GM12878 (cell line): ENCODE measurements around the gene MNT. TPM values are rescaled to one million over a fixed set of nuclear protein-coding genes. Genes with fewer than 3 reads are reported as not detected.
A peak's percentile ranks its signal among the peaks of the same experiment; 100 is the strongest.

Experiments used
- BMI1 ChIP-seq: fragments of 450-650 bp; IDR thresholded peaks from 2 replicates; pipeline ENCODE4 v1.6.1; 2016; ENCODE audit warnings: mild to moderate bottlenecking, moderate library complexity, borderline replicate concordance
- CEBPB ChIP-seq, 2 experiments: fragments of 150-350 bp in 1 of 2; IDR thresholded peaks; 2 replicates each; pipeline ENCODE4 v1.6.1; 2012 to 2014; ENCODE audit warnings: low read depth in 2 of 2, low read length in 2 of 2, borderline replicate concordance in 1 of 2, inconsistent platforms in 1 of 2
- CHD2 ChIP-seq: IDR thresholded peaks from 2 replicates; pipeline ENCODE4 v1.6.1; 2011; ENCODE audit warnings: low read depth, low read length, improper control_type of control experiment, borderline replicate concordance
- EP300 ChIP-seq, 2 experiments: fragments of 150-350 bp in 1 of 2; IDR thresholded peaks; 2 replicates each; pipeline ENCODE4 v1.6.1; 2011 to 2012; ENCODE audit warnings: low read depth in 2 of 2, low read length in 2 of 2, borderline replicate concordance in 1 of 2, improper control_type of control experiment in 1 of 2, inconsistent platforms in 1 of 2; ENCODE audit not compliant: control insufficient read depth in 1 of 2
- GABPA ChIP-seq: IDR thresholded peaks from 2 replicates; pipeline ENCODE4 v1.6.1; 2014; ENCODE audit warnings: antibody characterized with exemption, low read depth, mild to moderate bottlenecking, inconsistent platforms
- GATAD2B ChIP-seq: fragments of 450-650 bp; conservative IDR thresholded peaks from 2 replicates; pipeline ENCODE4 v1.6.1; 2017; ENCODE audit warnings: low read depth, mild to moderate bottlenecking, moderate library complexity
- KAT2A ChIP-seq: conservative IDR thresholded peaks from 2 replicates; pipeline ENCODE4 v1.6.1; 2011; ENCODE audit warnings: low read depth, low read length; ENCODE audit not compliant: control insufficient read depth
- NR2C2 ChIP-seq: IDR thresholded peaks from 2 replicates; pipeline ENCODE4 v1.6.1; 2011; ENCODE audit warnings: borderline replicate concordance, low read depth; ENCODE audit not compliant: control insufficient read depth, insufficient read length
- NR2F1 ChIP-seq: fragments of 450-650 bp; conservative IDR thresholded peaks from 2 replicates; pipeline ENCODE4 v1.6.1; 2017; ENCODE audit warnings: mild to moderate bottlenecking
- NRF1 ChIP-seq: conservative IDR thresholded peaks from 2 replicates; pipeline ENCODE4 v1.6.1; 2011; ENCODE audit warnings: mild to moderate bottlenecking, low read depth, low read length, improper control_type of control experiment
- PBX3 ChIP-seq: IDR thresholded peaks from 2 replicates; pipeline ENCODE4 v1.6.1; 2011; ENCODE audit warnings: mild to moderate bottlenecking, low read depth, low read length, moderate library complexity; ENCODE audit not compliant: insufficient replicate concordance
- POLR2AphosphoS2 ChIP-seq: IDR thresholded peaks from 2 replicates; pipeline ENCODE4 v1.6.1; 2011; ENCODE audit warnings: low read depth, mild to moderate bottlenecking, low read length, improper control_type of control experiment, moderate library complexity
- RB1 ChIP-seq: fragments of 450-650 bp; formaldehyde crosslinking; IDR thresholded peaks from 2 replicates; pipeline ENCODE4 v1.6.1; 2017; ENCODE audit warnings: mild to moderate bottlenecking, borderline replicate concordance
- RELB ChIP-seq: fragments of 450-650 bp; IDR thresholded peaks from 2 replicates; pipeline ENCODE4 v1.6.1; 2017; ENCODE audit warnings: low read depth, mild to moderate bottlenecking, moderate library complexity
- RFX5 ChIP-seq: IDR thresholded peaks from 2 replicates; pipeline ENCODE4 v1.6.1; 2011; ENCODE audit warnings: low read depth, low read length, improper control_type of control experiment
- SIX5 ChIP-seq: IDR thresholded peaks from 2 replicates; pipeline ENCODE4 v1.6.1; 2011; ENCODE audit warnings: mild to moderate bottlenecking, low read depth, low read length, moderate library complexity; ENCODE audit not compliant: severe bottlenecking
- SKIL ChIP-seq: fragments of 450-650 bp; IDR thresholded peaks from 2 replicates; pipeline ENCODE4 v1.6.1; 2017; ENCODE audit warnings: mild to moderate bottlenecking, low read depth, inconsistent platforms; ENCODE audit not compliant: poor library complexity, severe bottlenecking
- SMAD1 ChIP-seq: fragments of 450-650 bp; IDR thresholded peaks from 2 replicates; pipeline ENCODE4 v1.6.1; 2018; ENCODE audit warnings: mild to moderate bottlenecking, low read depth; ENCODE audit not compliant: partially characterized antibody
- SMAD5 ChIP-seq: IDR thresholded peaks from 2 replicates; pipeline ENCODE4 v1.6.1; 2016; ENCODE audit warnings: antibody characterized with exemption, low read depth
- polyA plus RNA-seq, 11 experiments: library from polyadenylated mRNA; depleted of rRNA in 4 of 11; unstranded in 6 of 11; stranded (reverse) in 5 of 11; fragments of >200 nt; fragmentation: Nextera tagmentation in 4 of 11; fragmentation: Illumina TruSeq in 1 of 11; extraction: Ambion mirVana in 4 of 11; extraction: Trizol in 1 of 11; gene quantifications; 1 replicate in 1 of 11; 2 replicates in 10 of 11; pipeline versions ENCODE4 v1.2.1 to v1.2.3, GENCODE V29; 2011 to 2016; ENCODE audit warnings: inconsistent platforms in 2 of 11, missing spikeins in 2 of 11, low read depth in 1 of 11
- total RNA-seq, 4 experiments: library from RNA; depleted of rRNA in 3 of 4; stranded (reverse); fragments of >200 nt in 3 of 4; fragmentation: Illumina TruSeq in 1 of 4; extraction: Trizol in 1 of 4; gene quantifications; 2 replicates each; pipeline versions ENCODE4 v1.2.1 to v1.2.3, GENCODE V29; 2013 to 2021
- TF ChIP-seq, protein P1 (sequence below): IDR thresholded peaks from 2 replicates; pipeline ENCODE4 v1.6.1; 2011; ENCODE audit warnings: low read depth, low read length, improper control_type of control experiment, borderline replicate concordance
- TF ChIP-seq, protein P2 (sequence below): fragments of 450-650 bp; IDR thresholded peaks from 2 replicates; pipeline ENCODE4 v1.6.1; 2017; ENCODE audit warnings: mild to moderate bottlenecking

The MNT gene
- total and polyA plus RNA-seq, 10 of the 15 experiments (the other 5 are each of a cell fraction or from before 2014, with no cell fraction given) = 0.31 to 15.9 (median 3.8) TPM

DNA sequence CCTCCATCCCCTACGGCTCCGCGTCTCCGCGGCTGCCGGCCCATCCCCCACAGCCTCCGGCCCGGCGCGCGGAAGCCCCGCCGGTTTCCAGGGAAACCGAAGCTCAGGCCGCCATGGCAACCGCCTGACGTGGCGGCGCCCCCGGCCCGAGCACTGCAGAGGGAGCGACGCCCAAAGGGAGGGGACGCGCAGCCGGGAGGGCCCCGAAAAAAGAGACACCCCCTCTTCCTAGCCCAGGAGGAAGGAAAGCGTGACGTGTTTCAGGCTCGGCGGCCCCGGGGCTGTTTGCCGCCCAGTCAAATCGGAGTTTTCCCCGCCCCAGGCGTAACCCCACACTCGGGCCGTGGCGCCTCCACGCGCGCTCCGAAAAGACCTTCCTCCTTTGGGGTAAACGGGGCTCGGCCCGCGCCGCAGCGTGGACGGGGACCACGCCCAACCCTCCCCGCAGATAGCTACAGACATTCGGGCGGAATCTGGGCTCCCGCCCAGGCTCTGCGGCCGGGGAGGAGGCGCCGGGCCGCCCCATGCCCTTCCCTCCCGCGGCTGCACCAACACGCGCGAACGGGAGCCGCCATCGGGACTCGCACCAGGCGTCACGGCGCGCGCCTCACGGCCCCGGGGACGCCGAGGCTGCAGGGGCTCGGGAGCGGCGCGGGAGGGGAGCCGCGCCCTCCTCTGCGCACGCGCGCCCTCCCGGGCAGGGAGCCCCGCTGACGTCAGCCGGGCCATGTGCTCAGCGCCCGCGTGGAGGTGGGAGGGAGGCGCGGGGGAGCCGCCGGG is 7.5 kb downstream of the MNT start (continued):
- no peak for TF ChIP-seq PBX3
- no peak for TF ChIP-seq RELB
- TF ChIP-seq CHD2 = 0 out of 2 replicates have a peak, but pooled peaks have one; percentile 54
- peak; percentile 24; the same call in 1 of the 2 replicates for TF ChIP-seq SMAD5
- no peak for TF ChIP-seq SKIL
- peak; percentile 91 for TF ChIP-seq BMI1
- TF ChIP-seq NRF1 = peak; percentile 65
- no peak for TF ChIP-seq SIX5
- no peak for TF ChIP-seq GABPA
- TF ChIP-seq KAT2A = no peak
- no peak for TF ChIP-seq RFX5
- TF ChIP-seq GATAD2B = peak; percentile 91
- no peak for TF ChIP-seq SMAD1
- TF ChIP-seq, protein P1, sequence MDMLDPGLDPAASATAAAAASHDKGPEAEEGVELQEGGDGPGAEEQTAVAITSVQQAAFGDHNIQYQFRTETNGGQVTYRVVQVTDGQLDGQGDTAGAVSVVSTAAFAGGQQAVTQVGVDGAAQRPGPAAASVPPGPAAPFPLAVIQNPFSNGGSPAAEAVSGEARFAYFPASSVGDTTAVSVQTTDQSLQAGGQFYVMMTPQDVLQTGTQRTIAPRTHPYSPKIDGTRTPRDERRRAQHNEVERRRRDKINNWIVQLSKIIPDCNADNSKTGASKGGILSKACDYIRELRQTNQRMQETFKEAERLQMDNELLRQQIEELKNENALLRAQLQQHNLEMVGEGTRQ = no peak
- peak; percentile 79; the same call in 1 of the 2 replicates for TF ChIP-seq RB1
- no peak for TF ChIP-seq EP300 (IDR thresholded peaks at IDR 0.05; ENCODE audit: borderline replicate concordance in 1 of 2, control insufficient read depth in 1 of 2, low read depth in 2 of 2, low read length in 2 of 2)
- TF ChIP-seq NR2F1 = no peak; the same call in 1 of the 2 replicates
- no peak for TF ChIP-seq CEBPB (IDR thresholded peaks at IDR 0.05; ENCODE audit: borderline replicate concordance in 1 of 2, low read depth in 2 of 2, low read length in 2 of 2)
- TF ChIP-seq, protein P2, sequence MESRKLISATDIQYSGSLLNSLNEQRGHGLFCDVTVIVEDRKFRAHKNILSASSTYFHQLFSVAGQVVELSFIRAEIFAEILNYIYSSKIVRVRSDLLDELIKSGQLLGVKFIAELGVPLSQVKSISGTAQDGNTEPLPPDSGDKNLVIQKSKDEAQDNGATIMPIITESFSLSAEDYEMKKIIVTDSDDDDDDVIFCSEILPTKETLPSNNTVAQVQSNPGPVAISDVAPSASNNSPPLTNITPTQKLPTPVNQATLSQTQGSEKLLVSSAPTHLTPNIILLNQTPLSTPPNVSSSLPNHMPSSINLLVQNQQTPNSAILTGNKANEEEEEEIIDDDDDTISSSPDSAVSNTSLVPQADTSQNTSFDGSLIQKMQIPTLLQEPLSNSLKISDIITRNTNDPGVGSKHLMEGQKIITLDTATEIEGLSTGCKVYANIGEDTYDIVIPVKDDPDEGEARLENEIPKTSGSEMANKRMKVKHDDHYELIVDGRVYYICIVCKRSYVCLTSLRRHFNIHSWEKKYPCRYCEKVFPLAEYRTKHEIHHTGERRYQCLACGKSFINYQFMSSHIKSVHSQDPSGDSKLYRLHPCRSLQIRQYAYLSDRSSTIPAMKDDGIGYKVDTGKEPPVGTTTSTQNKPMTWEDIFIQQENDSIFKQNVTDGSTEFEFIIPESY = no peak
- TF ChIP-seq POLR2AphosphoS2 = 0 out of 2 replicates have a peak, but pooled peaks have one; percentile 57
- TF ChIP-seq NR2C2 = no peak
